Liver (tissue), 3 donors: ENCODE data around the gene KIF23.

Source experiments
- GABPA ChIP-seq, 2 donors: IDR thresholded peaks in 1 of 2; conservative IDR thresholded peaks in 1 of 2; 2 replicates each; pipeline ENCODE4 v1.6.1; 2016; ENCODE audit warnings: antibody characterized with exemption in 2 of 2, mild to moderate bottlenecking in 1 of 2, moderate library complexity in 1 of 2
- HNF4A ChIP-seq, 2 donors: conservative IDR thresholded peaks; 2 replicates each; pipeline ENCODE4 v1.6.1; 2016; ENCODE audit warnings: antibody characterized with exemption in 2 of 2, mild to moderate bottlenecking in 2 of 2
- RAD21 ChIP-seq, 2 donors: IDR thresholded peaks; 2 replicates each; pipeline ENCODE4 v1.6.1; 2016; ENCODE audit warnings: antibody characterized with exemption in 2 of 2, mild to moderate bottlenecking in 2 of 2
- SP1 ChIP-seq: IDR thresholded peaks from 2 replicates; pipeline ENCODE4 v1.6.1; 2018; ENCODE audit warnings: antibody characterized with exemption, mild to moderate bottlenecking
- TAF1 ChIP-seq: conservative IDR thresholded peaks from 2 replicates; pipeline ENCODE4 v1.6.1; 2016; ENCODE audit warnings: antibody characterized with exemption, mild to moderate bottlenecking
- YY1 ChIP-seq: IDR thresholded peaks from 2 replicates; pipeline ENCODE4 v1.6.1; 2016; ENCODE audit warnings: antibody characterized with exemption, mild to moderate bottlenecking
- TF ChIP-seq, protein P1 (sequence below): fragments of 150-350 bp; IDR thresholded peaks from 2 replicates; pipeline ENCODE4 v1.5.1; 2017; ENCODE audit warnings: improper control_type of control experiment, low read depth, low read length; ENCODE audit not compliant: missing input control
- TF ChIP-seq, protein P2 (sequence below): IDR thresholded peaks from 2 replicates; pipeline ENCODE4 v1.6.1; 2016; ENCODE audit warnings: antibody characterized with exemption, mild to moderate bottlenecking
- TF ChIP-seq, protein P3 (sequence below): IDR thresholded peaks from 2 replicates; pipeline ENCODE4 v1.6.1; 2016; ENCODE audit warnings: antibody characterized with exemption
- donor health status: healthy.
- donor health status: healthy.

DNA sequence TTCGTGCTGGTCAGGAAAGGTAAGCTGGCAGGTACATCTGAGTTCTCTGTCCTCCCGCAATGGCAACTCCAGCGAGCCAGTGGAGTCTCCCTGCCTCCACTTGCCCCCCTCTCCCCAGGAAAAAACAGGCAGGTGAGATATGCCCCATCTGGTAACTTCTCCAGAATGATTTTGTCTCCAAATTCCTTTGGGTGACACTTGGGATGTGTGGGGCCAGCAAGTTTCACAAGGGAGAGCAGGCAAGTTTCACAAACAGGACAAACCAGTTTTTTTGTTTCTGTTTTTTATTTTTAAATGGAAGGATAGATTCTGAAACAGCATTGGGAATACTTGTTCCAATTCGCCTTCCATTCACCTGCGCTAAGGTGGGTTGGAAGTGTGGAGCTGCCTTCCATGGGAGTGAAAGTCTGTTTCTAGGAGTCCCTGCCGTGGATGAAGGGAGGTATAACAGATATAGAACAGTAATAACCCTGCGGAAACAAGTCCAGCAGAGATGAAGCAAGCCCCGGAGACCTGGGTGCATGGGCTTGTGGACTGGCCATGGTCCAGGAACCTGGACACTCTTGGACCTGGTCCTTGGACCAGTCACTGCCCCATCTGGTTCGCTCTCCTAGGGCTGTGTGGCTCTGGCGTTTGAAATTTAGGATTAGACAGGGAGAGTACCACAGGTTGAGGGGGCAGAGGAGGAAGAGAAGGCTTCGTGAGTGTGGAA, 22.9 kb upstream of the KIF23 start:
- TF ChIP-seq, protein P1, sequence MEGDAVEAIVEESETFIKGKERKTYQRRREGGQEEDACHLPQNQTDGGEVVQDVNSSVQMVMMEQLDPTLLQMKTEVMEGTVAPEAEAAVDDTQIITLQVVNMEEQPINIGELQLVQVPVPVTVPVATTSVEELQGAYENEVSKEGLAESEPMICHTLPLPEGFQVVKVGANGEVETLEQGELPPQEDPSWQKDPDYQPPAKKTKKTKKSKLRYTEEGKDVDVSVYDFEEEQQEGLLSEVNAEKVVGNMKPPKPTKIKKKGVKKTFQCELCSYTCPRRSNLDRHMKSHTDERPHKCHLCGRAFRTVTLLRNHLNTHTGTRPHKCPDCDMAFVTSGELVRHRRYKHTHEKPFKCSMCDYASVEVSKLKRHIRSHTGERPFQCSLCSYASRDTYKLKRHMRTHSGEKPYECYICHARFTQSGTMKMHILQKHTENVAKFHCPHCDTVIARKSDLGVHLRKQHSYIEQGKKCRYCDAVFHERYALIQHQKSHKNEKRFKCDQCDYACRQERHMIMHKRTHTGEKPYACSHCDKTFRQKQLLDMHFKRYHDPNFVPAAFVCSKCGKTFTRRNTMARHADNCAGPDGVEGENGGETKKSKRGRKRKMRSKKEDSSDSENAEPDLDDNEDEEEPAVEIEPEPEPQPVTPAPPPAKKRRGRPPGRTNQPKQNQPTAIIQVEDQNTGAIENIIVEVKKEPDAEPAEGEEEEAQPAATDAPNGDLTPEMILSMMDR, result no peak
- TF ChIP-seq HNF4A (conservative IDR thresholded peaks at IDR 0.05), result no peak
- TF ChIP-seq, protein P2, sequence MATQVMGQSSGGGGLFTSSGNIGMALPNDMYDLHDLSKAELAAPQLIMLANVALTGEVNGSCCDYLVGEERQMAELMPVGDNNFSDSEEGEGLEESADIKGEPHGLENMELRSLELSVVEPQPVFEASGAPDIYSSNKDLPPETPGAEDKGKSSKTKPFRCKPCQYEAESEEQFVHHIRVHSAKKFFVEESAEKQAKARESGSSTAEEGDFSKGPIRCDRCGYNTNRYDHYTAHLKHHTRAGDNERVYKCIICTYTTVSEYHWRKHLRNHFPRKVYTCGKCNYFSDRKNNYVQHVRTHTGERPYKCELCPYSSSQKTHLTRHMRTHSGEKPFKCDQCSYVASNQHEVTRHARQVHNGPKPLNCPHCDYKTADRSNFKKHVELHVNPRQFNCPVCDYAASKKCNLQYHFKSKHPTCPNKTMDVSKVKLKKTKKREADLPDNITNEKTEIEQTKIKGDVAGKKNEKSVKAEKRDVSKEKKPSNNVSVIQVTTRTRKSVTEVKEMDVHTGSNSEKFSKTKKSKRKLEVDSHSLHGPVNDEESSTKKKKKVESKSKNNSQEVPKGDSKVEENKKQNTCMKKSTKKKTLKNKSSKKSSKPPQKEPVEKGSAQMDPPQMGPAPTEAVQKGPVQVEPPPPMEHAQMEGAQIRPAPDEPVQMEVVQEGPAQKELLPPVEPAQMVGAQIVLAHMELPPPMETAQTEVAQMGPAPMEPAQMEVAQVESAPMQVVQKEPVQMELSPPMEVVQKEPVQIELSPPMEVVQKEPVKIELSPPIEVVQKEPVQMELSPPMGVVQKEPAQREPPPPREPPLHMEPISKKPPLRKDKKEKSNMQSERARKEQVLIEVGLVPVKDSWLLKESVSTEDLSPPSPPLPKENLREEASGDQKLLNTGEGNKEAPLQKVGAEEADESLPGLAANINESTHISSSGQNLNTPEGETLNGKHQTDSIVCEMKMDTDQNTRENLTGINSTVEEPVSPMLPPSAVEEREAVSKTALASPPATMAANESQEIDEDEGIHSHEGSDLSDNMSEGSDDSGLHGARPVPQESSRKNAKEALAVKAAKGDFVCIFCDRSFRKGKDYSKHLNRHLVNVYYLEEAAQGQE, result no peak
- TF ChIP-seq RAD21 (IDR thresholded peaks at IDR 0.05), result no peak
- TF ChIP-seq YY1, result no peak
- TF ChIP-seq, protein P3, sequence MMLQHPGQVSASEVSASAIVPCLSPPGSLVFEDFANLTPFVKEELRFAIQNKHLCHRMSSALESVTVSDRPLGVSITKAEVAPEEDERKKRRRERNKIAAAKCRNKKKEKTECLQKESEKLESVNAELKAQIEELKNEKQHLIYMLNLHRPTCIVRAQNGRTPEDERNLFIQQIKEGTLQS, result no peak
- TF ChIP-seq GABPA (IDR thresholded peaks at IDR 0.05 in 1 of 2, conservative IDR thresholded peaks at IDR 0.05 in 1 of 2), result no peak
- TF ChIP-seq SP1, result no peak
- TF ChIP-seq TAF1, result no peak
